B cell (primary cell): ENCODE results near the gene LRIG1. TPM values are rescaled to one million over a fixed set of nuclear protein-coding genes. Genes with fewer than 3 reads are reported as not detected.

ENCODE experiments used
- ATAC-seq: fragments of 200-7000 bp; cut with Tn5 transposase; one replicate; pipeline ENCODE4 v1.10.0; 2021; ENCODE audit warnings: low read depth, mild to moderate bottlenecking, moderate number of reproducible peaks, moderate library complexity
- CTCF ChIA-PET: fragments of 350-600 bp; sonication (Branson Sonifier 250); formaldehyde crosslinking; loops from one replicate; lab custom pipeline; 2021; ENCODE audit warnings: antibody characterized with exemption, inconsistent platforms; lab: Charles Lee
- POLR2A ChIA-PET: fragments of 350-600 bp; sonication (Branson Sonifier 250); formaldehyde crosslinking; loops from one replicate; lab custom pipeline; 2021; ENCODE audit warnings: antibody characterized with exemption; lab: Charles Lee
- DNase-seq: peaks from one replicate; pipeline ENCODE4 v3.0.0; 2013
- H2AFZ ChIP-seq: 2 replicates; pipeline ENCODE4 v1.6.1; 2012; ENCODE audit warnings: mild to moderate bottlenecking, low read depth, low read length; ENCODE audit not compliant: insufficient read depth, poor library complexity, severe bottlenecking
- H3K27ac ChIP-seq, 2 donors: 1 replicate in 1 of 2; 2 replicates in 1 of 2; pipeline ENCODE4 v1.5.1; 2012 to 2013; ENCODE audit warnings: low read length in 2 of 2, mild to moderate bottlenecking in 2 of 2, moderate library complexity in 1 of 2
- H3K27me3 ChIP-seq, 4 experiments: fragments of 200-600 bp in 1 of 4; sonication (generic) in 1 of 4; replicated peaks in 1 of 4; 1 replicate in 2 of 4; 2 replicates in 2 of 4; pipeline versions ENCODE4 v1.6.1 to v1.7.0; 2013 to 2016; ENCODE audit warnings: low read length in 3 of 4, mild to moderate bottlenecking in 2 of 4, mixed read lengths in 1 of 4, moderate library complexity in 1 of 4; ENCODE audit not compliant: insufficient read depth in 4 of 4, control insufficient read depth in 3 of 4; ENCODE audit errors: control extremely low read depth in 1 of 4
- H3K36me3 ChIP-seq, 2 experiments: replicated peaks in 1 of 2; 1 replicate in 1 of 2; 2 replicates in 1 of 2; pipeline versions ENCODE4 v1.6.1 to v1.7.1; 2013; ENCODE audit warnings: low read length in 1 of 2; ENCODE audit not compliant: insufficient read depth in 2 of 2, control insufficient read depth in 1 of 2; ENCODE audit errors: control extremely low read depth in 1 of 2, extremely low read depth in 1 of 2
- H3K4me1 ChIP-seq, 2 donors: fragments of 200-600 bp in 1 of 2; sonication (generic) in 1 of 2; 1 replicate in 1 of 2; 2 replicates in 1 of 2; pipeline versions ENCODE4 v1.5.1 to v1.6.1; 2013 to 2017; ENCODE audit warnings: low read length in 2 of 2; ENCODE audit not compliant: control insufficient read depth in 2 of 2, insufficient read depth in 2 of 2
- H3K4me2 ChIP-seq: replicated peaks from 2 replicates; pipeline ENCODE3; 2012; ENCODE audit warnings: mild to moderate bottlenecking, low read depth, low read length; ENCODE audit not compliant: poor library complexity, severe bottlenecking
- H3K4me3 ChIP-seq, 5 experiments: fragments of 200-600 bp in 1 of 5; sonication (generic) in 1 of 5; 1 replicate in 3 of 5; 2 replicates in 2 of 5; pipeline versions ENCODE4 v1.5.1 to v1.7.0; 2011 to 2016; ENCODE audit warnings: low read length in 4 of 5, mild to moderate bottlenecking in 4 of 5, low read depth in 2 of 5, control low read depth in 1 of 5, moderate library complexity in 1 of 5; ENCODE audit not compliant: insufficient read depth in 1 of 5; ENCODE audit errors: control extremely low read depth in 1 of 5, extremely low read depth in 1 of 5
- H3K79me2 ChIP-seq: fragments of 200-600 bp; sonication (generic); one replicate; pipeline ENCODE4 v1.6.0; 2016; ENCODE audit warnings: low read length; ENCODE audit not compliant: control insufficient read depth, insufficient read depth
- H3K9ac ChIP-seq: fragments of 200-600 bp; sonication (generic); 2 replicates; pipeline ENCODE4 v1.6.1; 2017; ENCODE audit warnings: mild to moderate bottlenecking, low read length, moderate library complexity
- H3K9me3 ChIP-seq, 3 donors: one replicate each; pipeline versions ENCODE4 v1.6.1 to v1.7.1; 2013; ENCODE audit warnings: low read length in 2 of 3; ENCODE audit not compliant: control insufficient read depth in 2 of 3, insufficient read depth in 1 of 3; ENCODE audit errors: control extremely low read depth in 1 of 3
- H4K20me1 ChIP-seq: 2 replicates; pipeline ENCODE4 v1.6.0; 2012; ENCODE audit warnings: mild to moderate bottlenecking, low read length; ENCODE audit not compliant: insufficient read depth, control insufficient read depth, poor library complexity, severe bottlenecking
- H3K27ac Mint-ChIP-seq: one replicate; pipeline ENCODE4 v1.8.0; 2021; ENCODE audit warnings: mixed read lengths
- H3K27me3 Mint-ChIP-seq: one replicate; pipeline ENCODE4 v1.8.0; 2021; ENCODE audit warnings: mixed read lengths
- H3K4me1 Mint-ChIP-seq: one replicate; pipeline ENCODE4 v1.8.0; 2021; ENCODE audit warnings: mixed read lengths
- H3K4me3 Mint-ChIP-seq: one replicate; pipeline ENCODE4 v1.8.0; 2021; ENCODE audit warnings: mixed read lengths
- H3K9me3 Mint-ChIP-seq: one replicate; pipeline ENCODE4 v1.8.0; 2022; ENCODE audit warnings: mixed read lengths; ENCODE audit not compliant: insufficient read depth
- EZH2 ChIP-seq: IDR thresholded peaks from 2 replicates; pipeline ENCODE4 v1.6.1; 2012; ENCODE audit warnings: borderline replicate concordance, low read depth, mild to moderate bottlenecking, moderate library complexity, low read length; ENCODE audit not compliant: insufficient read depth, poor library complexity, severe bottlenecking
- WGBS: methylation state at CpG from one replicate; pipeline ENCODE4 v1.1.5; 2013; ENCODE audit warnings: missing lambda C conversion rate; ENCODE audit not compliant: insufficient coverage; 5-methylcytosine and 5-hydroxymethylcytosine counted together
- intact Hi-C: fragments of 100-400 bp; cut with micrococcal nuclease; formaldehyde crosslinking; loops from one replicate; pipeline ENCODE4 v1.10.0; 2022
- polyA plus RNA-seq: library from polyadenylated mRNA; depleted of rRNA; stranded (reverse); fragments of >200 nt; gene quantifications from 2 replicates; pipeline ENCODE4 v1.2.3, GENCODE V29; 2012
- total RNA-seq, 2 donors: library from RNA; stranded (reverse); fragments of 120-200 nt in 1 of 2; gene quantifications; 1 replicate in 1 of 2; 2 replicates in 1 of 2; pipeline versions ENCODE4 v1.2.3 to v1.2.4, GENCODE V29; 2013 to 2022
- TF ChIP-seq, protein P1 (sequence below): fragments of 200-600 bp; IDR thresholded peaks from one replicate; pipeline ENCODE4 v1.8.0; 2022; ENCODE audit warnings: antibody characterized with exemption, mild to moderate bottlenecking

Gene LRIG1
- total and polyA plus RNA-seq, 2 donors (not counting 1 experiment from before 2014, with no cell fraction given): 9.2 to 12.4 TPM

DNA sequence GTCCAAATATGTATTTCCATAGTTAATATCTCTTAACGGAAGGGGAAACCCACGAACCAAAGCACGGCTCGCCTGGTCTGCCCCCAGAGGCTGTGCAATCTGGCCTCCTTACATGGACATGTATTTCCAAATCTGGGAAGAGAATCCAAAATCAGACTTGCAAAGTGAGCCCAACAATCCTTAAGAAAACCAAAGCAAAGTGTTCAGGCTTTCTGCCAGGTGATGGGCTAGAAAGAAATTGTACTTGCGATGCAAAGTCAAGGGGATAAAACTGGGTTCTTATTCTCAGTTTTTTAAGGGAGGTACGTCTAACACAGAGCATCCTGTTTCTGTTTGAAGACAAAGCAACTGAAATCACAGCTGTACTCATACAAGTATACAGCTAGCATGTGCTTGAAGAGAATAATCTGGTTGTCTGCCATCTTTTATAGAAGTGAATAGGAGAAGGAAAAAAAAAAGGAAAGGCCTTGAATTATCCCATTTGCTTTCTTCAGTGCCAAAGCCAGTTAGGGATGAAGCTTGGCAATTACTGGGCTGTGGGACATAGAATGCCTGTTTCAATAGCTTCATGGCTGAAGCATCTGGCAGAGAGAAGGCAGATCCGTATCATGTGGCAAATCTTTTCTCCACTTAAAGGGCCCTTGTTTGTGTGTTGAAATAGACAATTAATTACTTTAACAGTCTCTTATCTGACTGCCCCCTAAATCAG lies 48.4 kb downstream of the LRIG1 start:
- 96% methylated on average over 4 of the region's 7 CpGs for WGBS
- H3K9ac ChIP-seq: no peak overlapping the region

DNA sequence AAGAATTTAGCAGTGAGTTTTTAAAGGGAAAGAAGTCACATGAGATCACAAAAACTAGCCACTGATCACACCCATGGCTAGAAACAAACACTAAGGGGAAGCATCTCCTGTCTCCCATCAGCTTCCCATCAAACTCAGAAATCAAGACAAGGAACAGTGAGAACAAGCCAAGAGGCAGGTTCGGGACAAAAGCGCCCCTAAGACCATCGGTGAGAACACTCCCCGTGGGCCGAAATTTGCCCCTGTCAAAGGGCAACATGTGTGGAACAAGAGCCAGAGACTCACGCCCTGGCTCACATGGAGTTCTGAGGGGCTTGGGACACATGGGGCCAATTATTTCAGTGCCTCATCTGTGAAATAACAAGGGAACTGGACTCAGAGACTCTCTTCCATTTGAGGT lies 49.1 kb downstream of the LRIG1 start:
- Mint-ChIP-seq H3K4me3 (no peak overlapping the region), H3K4me1 (peaks cover 2% of the 10 kb centered on the region), H3K27ac (no peak overlapping the region), H3K27me3 (no peaks in the 10 kb centered on the region), H3K9me3 (no peaks in the 10 kb centered on the region)
- POLR2A ChIA-PET: no interaction called here
- H3K27me3 ChIP-seq: no peaks in the 10 kb centered on the region
- no peaks in the 10 kb centered on the region for H4K20me1 ChIP-seq
- no peak overlapping the region for H3K4me3 ChIP-seq
- no peak for DNase-seq
- 97% methylated on average over 6 of the region's 6 CpGs for WGBS
- no peak overlapping the region for H3K9ac ChIP-seq
- no peaks in the 10 kb centered on the region for H3K9me3 ChIP-seq
- H3K4me1 ChIP-seq: no peaks in the 10 kb centered on the region
- ATAC-seq: no peak
- H2AFZ ChIP-seq: no peak overlapping the region
- intact Hi-C loops: no loop called here
- no peaks in the 10 kb centered on the region for H3K79me2 ChIP-seq
- CTCF ChIA-PET: no interaction called here
- H3K36me3 ChIP-seq: no peaks in the 10 kb centered on the region
- H3K27ac ChIP-seq: no peak overlapping the region
- no peak for TF ChIP-seq EZH2
- TF ChIP-seq, protein P1, sequence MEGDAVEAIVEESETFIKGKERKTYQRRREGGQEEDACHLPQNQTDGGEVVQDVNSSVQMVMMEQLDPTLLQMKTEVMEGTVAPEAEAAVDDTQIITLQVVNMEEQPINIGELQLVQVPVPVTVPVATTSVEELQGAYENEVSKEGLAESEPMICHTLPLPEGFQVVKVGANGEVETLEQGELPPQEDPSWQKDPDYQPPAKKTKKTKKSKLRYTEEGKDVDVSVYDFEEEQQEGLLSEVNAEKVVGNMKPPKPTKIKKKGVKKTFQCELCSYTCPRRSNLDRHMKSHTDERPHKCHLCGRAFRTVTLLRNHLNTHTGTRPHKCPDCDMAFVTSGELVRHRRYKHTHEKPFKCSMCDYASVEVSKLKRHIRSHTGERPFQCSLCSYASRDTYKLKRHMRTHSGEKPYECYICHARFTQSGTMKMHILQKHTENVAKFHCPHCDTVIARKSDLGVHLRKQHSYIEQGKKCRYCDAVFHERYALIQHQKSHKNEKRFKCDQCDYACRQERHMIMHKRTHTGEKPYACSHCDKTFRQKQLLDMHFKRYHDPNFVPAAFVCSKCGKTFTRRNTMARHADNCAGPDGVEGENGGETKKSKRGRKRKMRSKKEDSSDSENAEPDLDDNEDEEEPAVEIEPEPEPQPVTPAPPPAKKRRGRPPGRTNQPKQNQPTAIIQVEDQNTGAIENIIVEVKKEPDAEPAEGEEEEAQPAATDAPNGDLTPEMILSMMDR: no peak
- no peak overlapping the region for H3K4me2 ChIP-seq

More for the DNA sequence above, 48.4 kb downstream of the LRIG1 start:
- H3K36me3 ChIP-seq: no peaks in the 10 kb centered on the region
- no peak overlapping the region for H3K4me2 ChIP-seq
- H3K79me2 ChIP-seq: no peaks in the 10 kb centered on the region
- H4K20me1 ChIP-seq: no peaks in the 10 kb centered on the region
- no peak for ATAC-seq
- intact Hi-C loops: no loop called here
- H3K4me3 ChIP-seq: no peak overlapping the region
- H3K9me3 ChIP-seq: no peaks in the 10 kb centered on the region
- no peak overlapping the region for H3K4me3 Mint-ChIP-seq
- H3K4me1 Mint-ChIP-seq: peaks cover 2% of the 10 kb centered on the region
- CTCF ChIA-PET: no interaction called here
- no peaks in the 10 kb centered on the region for H3K27me3 ChIP-seq
- no peak overlapping the region for H2AFZ ChIP-seq
- no peaks in the 10 kb centered on the region for H3K4me1 ChIP-seq
- H3K9me3 Mint-ChIP-seq: no peaks in the 10 kb centered on the region
- H3K27me3 Mint-ChIP-seq: no peaks in the 10 kb centered on the region
- POLR2A ChIA-PET: no interaction called here
- H3K27ac ChIP-seq: no peak overlapping the region
- TF ChIP-seq, protein P1: no peak
- TF ChIP-seq EZH2: no peak
- DNase-seq: no peak
- H3K27ac Mint-ChIP-seq: no peak overlapping the region
